HG03139 (cell line): ENCODE data around the gene NPIPA1.
"Not testable (repeated sequence)": the region's sequence is repeated elsewhere in the genome, so short reads cannot be mapped to it uniquely, and the experiment has no call there.

Source experiments
- ATAC-seq: cut with Tn5 transposase; IDR thresholded peaks from one replicate; pipeline ENCODE4 v1.9.1; 2021; ENCODE audit not compliant: unreplicated experiment

The NPIPA1 gene

GRCh38 chr16:14976971-14977736 is 39.9 kb downstream of the NPIPA1 start:
- not testable (repeated sequence) for ATAC-seq

GRCh38 chr16:14978281-14978680 is 41.0 kb downstream of the NPIPA1 start:
- not testable (repeated sequence) for ATAC-seq

GRCh38 chr16:14978908-14979307 is 41.7 kb downstream of the NPIPA1 start:
- not testable (repeated sequence) for ATAC-seq

GRCh38 chr16:14981234-14981633 is 44.0 kb downstream of the NPIPA1 start:
- ATAC-seq = not testable (repeated sequence)

GRCh38 chr16:14982521-14982920 is 45.3 kb downstream of the NPIPA1 start:
- ATAC-seq = not testable (repeated sequence)

- not testable (repeated sequence) for ATAC-seq
These were observed 50.8 kb downstream of the NPIPA1 start for GRCh38 chr16:14988092-14988491.

GRCh38 chr16:14988661-14989191 is 51.5 kb downstream of the NPIPA1 start:
- ATAC-seq = not testable (repeated sequence)

GRCh38 chr16:14989291-14990281 is 52.3 kb downstream of the NPIPA1 start:
- not testable (repeated sequence) for ATAC-seq

GRCh38 chr16:14993277-14994151 is 56.3 kb downstream of the NPIPA1 start:
- ATAC-seq = not testable (repeated sequence)

- not testable (repeated sequence) for ATAC-seq
These were observed 59.5 kb downstream of the NPIPA1 start for GRCh38 chr16:14996702-14997101.

GRCh38 chr16:14998300-14998699 is 61.1 kb downstream of the NPIPA1 start:
- ATAC-seq = not testable (repeated sequence)

- ATAC-seq = not testable (repeated sequence)
These were observed 62.6 kb downstream of the NPIPA1 start for GRCh38 chr16:14999845-15000244.
